ENCODE measurements around the gene PON1. TPM values are rescaled to one million over a fixed set of nuclear protein-coding genes. Genes with fewer than 3 reads are reported as not detected.

PON1 gene
- total RNA-seq, 4 donors from 2014 or later = not detected

DNA sequence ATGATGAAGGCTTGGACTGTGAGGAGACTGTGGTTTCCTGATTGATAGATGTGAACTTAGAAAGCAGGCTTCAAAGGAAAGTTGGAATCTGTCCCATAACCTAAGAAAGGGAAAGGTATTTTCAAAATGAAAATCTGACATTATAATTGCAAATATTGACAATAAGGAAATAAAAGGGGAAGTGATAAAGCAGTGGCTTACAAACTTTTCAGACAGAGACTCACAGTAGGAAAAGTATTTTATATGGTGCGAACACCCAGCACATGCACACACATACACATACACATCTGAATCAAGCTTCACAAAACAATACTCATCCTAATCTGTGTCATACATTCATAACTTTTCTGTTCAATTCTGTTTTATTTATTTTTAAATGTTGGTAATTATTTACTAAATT, 4.8 kb downstream of the PON1 start:
- Histone ChIP-seq H3K4me3 (replicated peaks in 1 of 3) (no peak overlapping the region), H3K36me3 (no peaks in the 10 kb centered on the region), H3K27me3 (no peaks in the 10 kb centered on the region), H3K27ac (no peak overlapping the region), H3K9me3 (no peaks in the 10 kb centered on the region), H3K4me1 (no peaks in the 10 kb centered on the region)
- 96 to 97% methylated on average over 1 of the region's 1 CpG for WGBS, 2 donors
- DNase-seq = no peak
- intact Hi-C loops (cut with DNase I) = no loop called here
- no peak for TF ChIP-seq POLR2A (IDR thresholded peaks at IDR 0.05)
- TF ChIP-seq, protein P1, sequence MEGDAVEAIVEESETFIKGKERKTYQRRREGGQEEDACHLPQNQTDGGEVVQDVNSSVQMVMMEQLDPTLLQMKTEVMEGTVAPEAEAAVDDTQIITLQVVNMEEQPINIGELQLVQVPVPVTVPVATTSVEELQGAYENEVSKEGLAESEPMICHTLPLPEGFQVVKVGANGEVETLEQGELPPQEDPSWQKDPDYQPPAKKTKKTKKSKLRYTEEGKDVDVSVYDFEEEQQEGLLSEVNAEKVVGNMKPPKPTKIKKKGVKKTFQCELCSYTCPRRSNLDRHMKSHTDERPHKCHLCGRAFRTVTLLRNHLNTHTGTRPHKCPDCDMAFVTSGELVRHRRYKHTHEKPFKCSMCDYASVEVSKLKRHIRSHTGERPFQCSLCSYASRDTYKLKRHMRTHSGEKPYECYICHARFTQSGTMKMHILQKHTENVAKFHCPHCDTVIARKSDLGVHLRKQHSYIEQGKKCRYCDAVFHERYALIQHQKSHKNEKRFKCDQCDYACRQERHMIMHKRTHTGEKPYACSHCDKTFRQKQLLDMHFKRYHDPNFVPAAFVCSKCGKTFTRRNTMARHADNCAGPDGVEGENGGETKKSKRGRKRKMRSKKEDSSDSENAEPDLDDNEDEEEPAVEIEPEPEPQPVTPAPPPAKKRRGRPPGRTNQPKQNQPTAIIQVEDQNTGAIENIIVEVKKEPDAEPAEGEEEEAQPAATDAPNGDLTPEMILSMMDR (IDR thresholded peaks at IDR 0.05) = no peak

DNA sequence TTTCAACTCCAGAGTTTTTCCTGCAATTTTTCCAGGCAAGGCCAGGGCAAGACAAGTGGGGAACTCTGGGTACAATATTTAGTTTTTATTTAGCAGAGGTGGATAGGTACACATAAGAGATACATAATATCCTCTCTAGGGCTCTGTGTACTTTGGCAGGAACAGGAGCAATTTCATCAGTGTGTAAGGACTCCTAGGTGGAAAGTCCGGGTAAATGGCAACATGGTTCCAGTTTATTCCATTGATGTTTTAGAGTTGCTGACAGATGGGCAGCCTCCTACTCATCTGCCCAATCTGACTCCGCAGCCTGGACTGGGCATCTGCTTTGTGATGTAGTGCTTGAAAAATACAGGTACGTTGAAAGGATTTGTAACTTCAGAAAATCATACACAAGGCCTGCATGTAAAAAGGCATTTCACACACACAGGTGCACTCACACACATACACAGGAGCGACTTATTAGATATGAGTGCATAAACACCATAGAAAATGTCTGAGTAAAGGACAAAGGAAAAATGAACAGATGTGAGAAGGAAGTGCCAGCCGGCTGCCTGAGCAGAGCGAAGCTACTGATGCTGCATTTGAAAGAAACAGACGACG, 5.7 kb downstream of the PON1 start:
- TF ChIP-seq, protein P1 (IDR thresholded peaks at IDR 0.05) = no peak
- TF ChIP-seq POLR2A (IDR thresholded peaks at IDR 0.05) = no peak
- 91 to 92% methylated on average over 8 of the region's 8 CpGs for whole genome bisulfite sequencing, 2 donors
- DNase-seq = no peak
- H3K36me3 ChIP-seq = no peaks in the 10 kb centered on the region
- no peak overlapping the region for H3K4me3 ChIP-seq (replicated peaks in 1 of 3)
- no peaks in the 10 kb centered on the region for H3K4me1 ChIP-seq
- H3K27ac ChIP-seq = no peak overlapping the region
- intact Hi-C loops (cut with DNase I) = no loop called here
- no peaks in the 10 kb centered on the region for H3K27me3 ChIP-seq
- no peaks in the 10 kb centered on the region for H3K9me3 ChIP-seq

DNA sequence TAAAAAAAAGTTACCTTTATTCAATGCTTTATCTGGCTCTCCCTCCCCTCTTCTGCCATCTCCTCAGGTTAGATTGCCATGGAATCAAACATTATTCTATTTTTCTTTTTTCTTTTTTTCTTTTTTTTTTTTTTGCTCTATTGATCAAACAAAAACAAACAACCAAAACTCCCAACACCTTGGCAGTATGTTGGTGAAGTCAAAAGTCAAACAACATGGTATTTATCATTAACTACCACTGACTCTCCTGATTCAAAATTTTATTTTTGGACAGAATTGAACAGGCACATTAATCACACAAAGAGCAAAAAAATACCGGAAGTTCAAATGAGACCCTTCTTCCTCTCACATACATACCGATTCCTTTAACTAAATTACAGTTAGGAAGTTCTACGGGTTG, 6.4 kb downstream of the PON1 start:
- Histone ChIP-seq H3K4me3 (replicated peaks in 1 of 3) (no peak overlapping the region), H3K9me3 (no peaks in the 10 kb centered on the region), H3K36me3 (no peaks in the 10 kb centered on the region), H3K27me3 (no peaks in the 10 kb centered on the region), H3K4me1 (no peaks in the 10 kb centered on the region), H3K27ac (no peak overlapping the region)
- no peak for DNase-seq
- TF ChIP-seq POLR2A (IDR thresholded peaks at IDR 0.05) = no peak
- TF ChIP-seq, protein P1 (IDR thresholded peaks at IDR 0.05) = no peak
- intact Hi-C loops (cut with DNase I) = no loop called here
- WGBS, 2 donors = 73 to 81% methylated on average over 3 of the region's 3 CpGs

DNA sequence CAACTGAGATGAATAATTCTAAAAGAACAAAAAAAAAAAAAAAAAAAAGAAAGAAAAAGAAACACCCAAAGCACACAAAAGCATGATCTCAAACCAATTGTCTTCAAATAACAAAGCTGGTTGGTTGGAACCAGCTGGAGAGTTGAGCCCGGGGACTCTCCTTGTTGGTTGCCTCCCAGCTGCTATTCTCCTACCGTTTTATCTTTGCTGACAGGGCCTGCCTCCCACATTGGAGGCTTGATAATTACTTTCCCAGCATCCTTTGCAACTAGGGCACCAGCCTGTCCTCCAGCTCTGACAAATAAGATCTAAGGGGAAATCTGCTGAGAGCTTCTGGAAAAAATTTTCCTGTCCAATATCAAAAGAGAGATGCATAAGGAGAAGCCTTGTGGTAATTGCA, 6.8 kb downstream of the PON1 start:
- Histone ChIP-seq H3K4me3 (replicated peaks in 1 of 3) (no peak overlapping the region), H3K27ac (no peak overlapping the region), H3K4me1 (no peaks in the 10 kb centered on the region), H3K36me3 (no peaks in the 10 kb centered on the region), H3K27me3 (no peaks in the 10 kb centered on the region), H3K9me3 (no peaks in the 10 kb centered on the region)
- DNase-seq = no peak
- TF ChIP-seq POLR2A (IDR thresholded peaks at IDR 0.05) = no peak
- TF ChIP-seq, protein P1 (IDR thresholded peaks at IDR 0.05) = no peak
- WGBS, 2 donors = 44 to 54% methylated on average over 2 of the region's 2 CpGs
- intact Hi-C loops (cut with DNase I) = no loop called here

DNA sequence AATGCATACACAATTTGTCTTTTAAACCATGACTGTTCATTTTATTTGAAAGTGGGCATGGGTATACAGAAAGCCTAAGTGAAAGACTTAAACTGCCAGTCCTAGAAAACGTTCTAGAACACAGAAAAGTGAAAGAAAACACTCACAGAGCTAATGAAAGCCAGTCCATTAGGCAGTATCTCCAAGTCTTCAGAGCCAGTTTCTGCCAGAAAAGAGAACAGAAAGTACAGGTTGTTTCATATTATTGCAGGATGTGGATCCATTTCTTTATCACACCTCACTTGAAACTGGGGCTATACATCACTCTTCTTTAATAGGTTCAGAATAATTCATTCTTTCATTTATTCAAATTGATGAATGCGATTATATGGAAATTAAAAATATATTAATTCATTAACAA, 7.7 kb downstream of the PON1 start:
- no peaks in the 10 kb centered on the region for H3K4me1 ChIP-seq
- no peak for TF ChIP-seq POLR2A (IDR thresholded peaks at IDR 0.05)
- TF ChIP-seq, protein P1 (IDR thresholded peaks at IDR 0.05) = no peak
- H3K27me3 ChIP-seq = no peaks in the 10 kb centered on the region
- intact Hi-C loops (cut with DNase I) = no loop called here
- no peak overlapping the region for H3K4me3 ChIP-seq (replicated peaks in 1 of 3)
- H3K9me3 ChIP-seq = no peaks in the 10 kb centered on the region
- H3K36me3 ChIP-seq = no peaks in the 10 kb centered on the region
- no peak overlapping the region for H3K27ac ChIP-seq
- WGBS, 2 donors = 77 to 82% methylated on average over 2 of the region's 2 CpGs
- DNase-seq = no peak

Measured in thyroid gland (tissue), 4 donors.